Neutrophil (primary cell): ENCODE measurements around the gene BRMS1L.

ENCODE experiments used
- H3K27ac ChIP-seq: fragments of 200-600 bp; sonication (generic); 2 replicates; pipeline ENCODE4 v1.5.1; 2016; ENCODE audit warnings: mild to moderate bottlenecking, moderate library complexity
- H3K27me3 ChIP-seq: fragments of 200-600 bp; sonication (generic); 2 replicates; pipeline ENCODE4 v1.6.0; 2016; ENCODE audit warnings: mild to moderate bottlenecking
- H3K36me3 ChIP-seq: fragments of 200-600 bp; sonication (generic); 2 replicates; pipeline ENCODE4 v1.5.1; 2017
- H3K4me1 ChIP-seq, 2 experiments: fragments of 200-600 bp in 1 of 2; sonication (generic) in 1 of 2; 1 replicate in 1 of 2; 2 replicates in 1 of 2; pipeline versions ENCODE4 v1.5.1 to v1.6.1; 2013 to 2016; ENCODE audit warnings: low read depth in 1 of 2, low read length in 1 of 2, mild to moderate bottlenecking in 1 of 2, moderate library complexity in 1 of 2; ENCODE audit not compliant: control insufficient read depth in 1 of 2, insufficient read depth in 1 of 2
- H3K4me3 ChIP-seq, 2 experiments: fragments of 200-600 bp in 1 of 2; sonication (generic) in 1 of 2; 1 replicate in 1 of 2; 2 replicates in 1 of 2; pipeline ENCODE4 v1.5.1; 2013 to 2016; ENCODE audit warnings: low read depth in 1 of 2, low read length in 1 of 2, mild to moderate bottlenecking in 1 of 2, moderate library complexity in 1 of 2
- H3K9me3 ChIP-seq: fragments of 200-600 bp; sonication (generic); 2 replicates; pipeline ENCODE4 v1.5.1; 2016
- CTCF ChIP-seq: fragments of 200-600 bp; sonication (generic); IDR thresholded peaks from 2 replicates; pipeline ENCODE4 v1.5.1; 2016; ENCODE audit warnings: antibody characterized with exemption

BRMS1L gene

GRCh38 chr14:35867280-35867629 is 41.1 kb downstream of the BRMS1L start:
- no peaks in the 10 kb centered on the region for H3K36me3 ChIP-seq
- no peaks in the 10 kb centered on the region for H3K9me3 ChIP-seq
- no peaks in the 10 kb centered on the region for H3K27me3 ChIP-seq
- H3K4me3 ChIP-seq, result no peak overlapping the region
- H3K27ac ChIP-seq, result no peak overlapping the region
- TF ChIP-seq CTCF, result no peak
- H3K4me1 ChIP-seq, result no peaks in the 10 kb centered on the region

- Histone ChIP-seq H3K27me3 (no peaks in the 10 kb centered on the region), H3K4me3 (no peak overlapping the region), H3K36me3 (no peaks in the 10 kb centered on the region), H3K9me3 (no peaks in the 10 kb centered on the region), H3K4me1 (no peaks in the 10 kb centered on the region), H3K27ac (no peak overlapping the region)
- TF ChIP-seq CTCF, result no peak
These were observed 49.2 kb downstream of the BRMS1L start for GRCh38 chr14:35875296-35875695.

DNA sequence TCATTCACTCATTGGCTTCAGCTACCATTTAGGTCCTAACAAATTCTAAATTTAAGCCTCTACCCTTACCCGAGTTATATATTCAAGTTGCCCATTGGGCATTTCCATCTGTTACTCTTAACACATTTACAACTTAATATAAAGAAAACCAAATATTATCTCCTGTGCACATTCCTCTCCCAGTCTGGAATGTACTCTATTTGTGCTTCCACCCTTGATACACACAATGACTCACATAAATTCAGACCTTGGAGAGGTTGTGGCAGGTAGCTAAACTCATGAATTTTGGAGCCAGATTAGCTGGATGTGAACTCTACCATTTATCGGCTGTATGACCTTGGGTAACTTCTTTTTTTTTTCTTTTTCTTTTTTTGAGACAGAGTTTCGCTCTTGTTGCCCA is 51.1 kb downstream of the BRMS1L start:
- no peaks in the 10 kb centered on the region for H3K27me3 ChIP-seq
- no peak overlapping the region for H3K4me3 ChIP-seq
- TF ChIP-seq CTCF, result no peak
- no peak overlapping the region for H3K27ac ChIP-seq
- no peaks in the 10 kb centered on the region for H3K4me1 ChIP-seq
- H3K36me3 ChIP-seq, result no peaks in the 10 kb centered on the region
- no peaks in the 10 kb centered on the region for H3K9me3 ChIP-seq

DNA sequence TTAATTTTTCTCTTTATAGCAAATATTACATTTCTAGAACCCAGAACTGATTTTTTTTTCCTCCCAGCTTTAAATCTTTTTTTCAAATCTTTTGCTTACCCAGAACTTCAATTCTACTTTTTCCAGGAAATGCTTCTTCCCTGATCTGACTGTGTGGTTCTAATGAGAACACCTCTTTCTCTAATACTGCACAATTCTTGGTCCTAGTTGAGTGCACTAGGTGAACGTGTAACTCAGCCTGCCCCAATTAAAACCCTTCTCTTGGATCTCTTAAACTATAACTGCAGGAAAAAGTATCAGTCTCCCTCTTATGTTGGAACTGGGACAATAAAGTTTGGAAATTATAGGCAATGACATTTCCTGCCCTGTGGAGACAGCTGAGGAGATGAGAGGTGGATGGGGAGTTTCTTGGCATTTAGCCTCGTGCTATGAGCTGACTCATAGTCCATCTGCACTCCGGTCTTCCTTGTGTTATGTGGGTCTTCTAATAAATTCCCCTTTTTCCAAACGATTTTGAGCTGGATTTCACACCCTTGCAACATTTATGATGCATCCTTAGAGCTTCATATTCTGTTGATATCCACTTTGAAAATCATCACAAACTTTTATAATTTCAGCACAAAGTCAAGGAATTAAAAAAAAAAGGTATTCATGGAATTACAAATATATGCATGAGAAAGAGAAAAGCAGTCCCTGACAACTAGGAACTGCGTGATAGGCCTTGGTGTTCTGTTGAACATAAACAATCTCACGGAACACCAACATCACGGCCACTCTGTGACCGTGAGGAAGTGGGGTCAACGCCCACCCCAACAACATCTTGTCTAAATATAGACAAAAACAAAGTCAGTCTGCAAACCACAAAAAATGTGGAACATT is 52.4 kb downstream of the BRMS1L start:
- no peaks in the 10 kb centered on the region for H3K9me3 ChIP-seq
- no peak overlapping the region for H3K4me3 ChIP-seq
- H3K27ac ChIP-seq, result no peak overlapping the region

GRCh38 chr14:35879151-35879648 is 53.1 kb downstream of the BRMS1L start:
- no peaks in the 10 kb centered on the region for H3K4me1 ChIP-seq
- no peaks in the 10 kb centered on the region for H3K9me3 ChIP-seq
- TF ChIP-seq CTCF, result no peak
- no peaks in the 10 kb centered on the region for H3K36me3 ChIP-seq
- H3K27ac ChIP-seq, result no peak overlapping the region
- H3K27me3 ChIP-seq, result no peaks in the 10 kb centered on the region
- no peak overlapping the region for H3K4me3 ChIP-seq

More for the DNA sequence above, 52.4 kb downstream of the BRMS1L start:
- Histone ChIP-seq H3K27me3 (no peaks in the 10 kb centered on the region), H3K4me1 (no peaks in the 10 kb centered on the region), H3K36me3 (no peaks in the 10 kb centered on the region)
- TF ChIP-seq CTCF, result no peak
